Measurements from ENCODE around the gene MRPL16.

MRPL16 gene

DNA sequence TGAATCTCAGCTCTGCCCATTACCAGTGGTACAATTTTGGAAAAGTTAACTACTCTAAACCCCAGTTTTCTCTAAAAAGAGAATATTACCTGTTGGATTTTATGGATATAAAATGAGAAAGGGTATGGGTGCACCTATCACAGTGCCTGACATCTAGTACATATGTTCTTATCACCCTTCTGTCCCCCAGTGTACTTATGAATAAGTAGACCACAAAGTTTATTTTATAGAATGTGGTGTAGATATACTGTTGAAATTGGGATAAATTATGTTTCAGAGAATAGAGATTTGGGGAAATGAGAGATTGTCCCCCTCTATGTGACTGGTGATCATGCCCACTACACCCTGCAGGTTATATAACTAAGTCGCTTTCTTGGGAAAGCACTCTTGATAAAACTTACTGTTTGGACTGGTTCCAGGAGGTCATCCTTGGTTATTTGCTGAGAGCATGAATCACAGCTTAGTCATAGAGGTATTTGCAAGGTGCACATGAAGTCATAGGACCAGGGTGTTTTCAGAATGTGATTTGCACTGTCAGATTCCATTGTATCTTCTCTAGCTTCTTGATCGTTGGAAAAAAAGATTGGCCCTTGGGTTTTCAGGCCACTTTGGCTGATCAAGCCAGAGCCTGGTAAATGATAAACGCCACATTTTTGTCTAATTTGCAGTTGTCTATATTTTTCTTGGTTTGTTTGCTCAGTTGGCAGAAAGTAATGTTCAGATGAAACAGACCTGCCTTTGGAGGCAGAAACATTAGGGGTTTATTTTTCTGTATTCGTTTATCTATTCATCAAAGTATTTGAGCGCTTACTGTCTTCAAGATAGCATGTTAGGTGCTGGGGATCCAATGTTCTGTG is 34.1 kb downstream of the MRPL16 start:
- DNase-seq, result no peak
- intact Hi-C loops (cut with DNase I), result no loop called here

DNA sequence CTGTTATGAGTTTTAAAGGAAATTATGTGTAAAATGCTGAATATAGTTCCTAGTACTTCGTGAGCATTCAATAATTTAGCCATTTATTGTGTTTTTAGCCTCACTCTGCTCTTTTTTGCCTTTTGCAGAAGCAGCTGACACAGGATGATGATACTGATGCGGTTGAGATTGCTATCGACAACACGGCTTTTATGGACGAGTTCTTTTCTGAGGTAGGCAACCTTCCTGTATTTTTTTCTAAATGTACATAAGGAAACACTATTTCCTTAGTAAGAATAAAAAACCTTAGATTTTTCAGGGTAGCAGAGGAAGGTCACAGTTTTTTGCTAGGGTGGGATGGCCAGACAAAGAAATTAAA is 37.5 kb downstream of the MRPL16 start:
- no peak for DNase-seq
- intact Hi-C loops (cut with DNase I), result no loop called here

DNA sequence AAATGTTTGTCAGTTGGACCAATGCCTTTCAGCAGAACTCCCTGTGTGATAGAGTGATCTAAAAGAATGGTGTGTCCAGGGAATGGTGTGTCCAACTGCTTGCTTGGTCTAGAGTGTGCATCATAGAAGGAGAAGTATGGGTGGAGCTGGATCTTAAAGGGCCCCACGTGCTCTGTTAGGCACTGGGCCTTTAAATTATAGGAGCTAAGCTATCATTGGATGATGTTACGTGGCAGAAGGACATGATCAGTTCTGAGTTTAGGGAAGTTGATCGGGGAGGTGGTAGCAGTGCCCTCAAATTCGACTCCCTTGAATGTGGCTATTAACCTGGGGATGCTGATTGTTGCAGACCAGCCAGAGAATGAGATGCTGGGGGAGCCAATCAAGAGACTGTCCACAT is 39.0 kb downstream of the MRPL16 start:
- no peak for DNase-seq
- intact Hi-C loops (cut with DNase I), result no loop called here

DNA sequence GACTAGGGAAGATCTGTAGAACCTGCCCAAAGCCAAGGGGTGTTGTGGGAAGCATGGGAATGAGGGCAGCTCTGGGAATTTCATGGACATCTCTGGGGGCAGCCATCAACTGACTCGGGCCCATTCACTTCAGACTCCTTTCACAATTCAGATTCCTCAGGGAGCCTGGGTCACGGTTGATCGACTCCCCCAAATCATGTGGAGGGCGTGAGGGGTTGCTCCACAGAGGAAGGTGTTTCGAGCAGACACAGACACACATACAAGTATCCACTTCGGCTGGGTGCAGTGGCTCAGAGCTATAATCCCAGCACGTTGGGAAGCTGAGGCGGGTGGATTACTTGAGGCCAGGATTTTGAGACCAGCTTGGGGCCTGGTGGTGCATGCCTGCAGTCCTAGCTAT is 39.7 kb downstream of the MRPL16 start:
- no peak for DNase-seq
- intact Hi-C loops (cut with DNase I), result no loop called here

DNA sequence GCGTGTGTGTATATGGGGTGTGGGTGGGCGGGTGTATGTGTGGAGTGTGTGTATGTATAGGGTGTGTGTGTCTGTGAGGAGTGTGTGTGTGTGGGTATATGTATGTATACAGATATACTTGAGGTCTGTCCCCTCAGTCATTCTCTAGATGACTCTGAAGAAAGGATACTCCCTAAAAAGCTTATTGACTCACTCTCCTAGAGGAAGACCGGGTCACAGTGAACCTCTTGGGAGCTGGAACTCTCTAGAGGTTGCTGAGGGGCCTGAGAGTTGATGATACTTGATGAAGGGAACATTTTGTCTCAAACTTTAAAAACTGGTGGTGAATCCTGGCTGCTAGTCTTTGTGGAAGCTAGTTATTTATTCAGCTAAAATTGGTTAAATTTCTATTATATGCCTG is 40.3 kb downstream of the MRPL16 start:
- DNase-seq, result no peak
- intact Hi-C loops (cut with DNase I), result no loop called here

DNA sequence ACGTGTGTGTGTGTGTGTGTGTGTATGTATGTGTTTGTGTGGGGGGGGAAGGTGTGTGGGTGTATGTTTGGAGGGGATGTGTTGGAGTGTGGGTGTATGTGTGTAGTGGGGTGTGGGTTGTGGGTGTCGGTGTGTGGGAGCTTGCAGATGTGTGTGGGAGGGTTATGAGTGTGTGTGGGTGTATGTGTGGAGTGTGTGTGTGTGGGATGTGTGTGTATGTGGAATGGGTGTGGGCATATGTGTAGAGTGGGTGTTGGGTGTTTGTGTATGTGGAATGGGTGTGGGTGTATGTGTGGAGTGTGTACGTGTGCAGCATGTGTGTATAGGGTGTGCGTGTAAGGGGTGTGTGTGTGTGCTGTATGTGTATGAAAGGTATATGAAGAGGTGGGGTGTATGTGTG is 40.8 kb downstream of the MRPL16 start:
- intact Hi-C loops (cut with DNase I), result no loop called here
- no peak for DNase-seq

DNA sequence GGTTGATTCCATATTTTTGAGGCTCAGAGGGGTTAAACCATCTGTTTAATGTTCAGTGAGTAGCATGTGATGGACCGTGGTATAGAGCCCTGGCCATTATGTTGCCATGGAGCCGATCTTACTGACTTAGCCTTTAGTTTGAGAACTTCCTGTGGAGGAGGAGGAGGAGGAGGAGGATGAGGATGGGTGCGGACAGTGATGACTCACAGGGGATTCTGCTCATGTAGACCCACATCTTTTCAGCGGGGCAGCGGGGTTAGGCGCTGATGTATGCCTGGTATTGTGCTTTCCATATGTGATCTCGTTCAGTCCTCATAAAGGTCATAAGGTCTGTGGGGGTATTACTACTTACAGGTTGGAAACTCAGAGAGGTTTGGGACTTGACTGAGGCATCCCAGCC is 41.5 kb downstream of the MRPL16 start:
- intact Hi-C loops (cut with DNase I), result no loop called here
- no peak for DNase-seq

DNA sequence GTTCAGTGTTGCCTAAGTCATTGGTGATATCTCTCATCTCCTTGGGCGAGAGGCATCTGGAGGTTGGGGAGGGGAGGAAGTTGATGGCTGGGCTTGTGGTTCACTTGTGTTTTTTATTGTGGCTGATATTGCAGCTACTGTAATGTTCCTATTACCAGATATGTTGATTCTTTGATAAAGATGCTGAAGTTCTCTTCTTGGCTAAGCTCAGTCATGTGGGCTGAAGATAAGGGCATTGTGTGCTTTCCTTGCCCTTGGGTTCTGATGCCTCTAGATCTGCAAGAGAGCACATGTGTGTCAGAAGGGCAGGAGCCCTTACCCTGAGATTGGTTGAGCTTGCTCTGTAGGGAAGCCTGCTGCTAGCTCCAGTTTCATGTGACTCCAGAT is 43.4 kb downstream of the MRPL16 start:
- DNase-seq, result no peak
- intact Hi-C loops (cut with DNase I), result no loop called here

DNA sequence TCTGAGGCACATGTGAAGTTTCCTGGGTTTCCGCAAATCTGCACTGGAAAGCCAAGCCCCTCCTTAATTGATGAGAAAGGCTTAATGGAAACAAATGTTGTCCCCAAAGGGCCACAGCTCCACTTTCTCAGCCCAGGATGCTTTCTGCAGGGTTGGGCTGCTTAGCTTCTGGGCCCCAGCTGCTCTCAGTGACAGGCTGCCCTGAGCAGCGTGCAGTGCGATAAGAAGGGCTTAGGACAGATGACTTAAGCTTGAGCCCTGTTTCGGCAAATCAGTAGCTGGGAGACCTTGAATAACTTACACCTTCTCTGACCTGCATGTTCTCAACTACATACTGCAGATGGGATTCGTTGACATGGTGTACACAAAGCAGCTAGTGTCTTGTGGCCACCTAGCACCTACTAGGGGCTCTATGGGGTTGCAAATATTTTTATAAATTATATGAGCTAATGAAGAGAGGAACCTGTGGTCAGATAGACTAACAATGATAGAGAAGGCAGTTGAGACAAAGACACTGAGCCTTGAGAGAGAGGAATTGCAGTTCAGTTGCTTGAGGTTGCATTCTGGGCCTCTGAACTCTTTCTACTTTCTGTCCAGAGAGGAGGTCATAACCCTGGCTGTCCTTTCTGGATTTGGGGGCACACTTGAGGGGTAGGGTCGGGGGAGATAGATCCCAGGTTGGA is 43.9 kb downstream of the MRPL16 start:
- intact Hi-C loops (cut with DNase I), result no loop called here

DNA sequence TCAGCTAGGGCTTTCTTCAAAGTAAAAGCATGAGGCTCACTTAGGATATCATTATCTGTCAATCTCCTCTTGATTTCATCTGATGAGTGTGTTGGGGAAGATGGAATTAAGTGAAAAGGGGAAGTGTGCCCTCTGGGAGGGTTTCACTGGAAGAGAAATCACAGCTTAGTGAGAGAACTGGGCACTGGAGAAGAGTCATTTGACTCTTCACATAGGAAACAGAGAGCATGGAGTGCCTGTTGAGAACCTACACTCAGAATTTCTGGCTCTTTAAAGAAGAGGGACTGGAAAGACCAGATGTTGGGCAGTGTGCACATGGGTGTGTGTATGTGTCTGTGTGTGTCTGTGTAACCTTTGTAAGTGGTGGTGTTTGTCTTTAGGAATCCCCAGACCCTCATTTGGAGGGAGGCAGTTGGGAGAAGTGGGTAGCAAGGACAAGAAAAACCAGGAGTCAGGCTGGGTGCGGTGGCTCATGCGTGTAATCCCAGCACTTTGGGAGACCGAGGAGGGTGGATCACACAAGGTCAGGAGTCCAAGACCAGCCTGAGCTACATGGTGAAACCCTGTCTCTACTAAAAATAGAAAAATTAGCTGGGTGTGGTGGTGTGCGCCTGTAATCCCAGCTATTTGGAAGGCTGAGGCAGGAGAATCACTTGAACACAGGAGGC is 45.4 kb downstream of the MRPL16 start:
- intact Hi-C loops (cut with DNase I), result no loop called here
- no peak for DNase-seq

More for the DNA sequence above, 43.9 kb downstream of the MRPL16 start:
- DNase-seq, result no peak

DNA sequence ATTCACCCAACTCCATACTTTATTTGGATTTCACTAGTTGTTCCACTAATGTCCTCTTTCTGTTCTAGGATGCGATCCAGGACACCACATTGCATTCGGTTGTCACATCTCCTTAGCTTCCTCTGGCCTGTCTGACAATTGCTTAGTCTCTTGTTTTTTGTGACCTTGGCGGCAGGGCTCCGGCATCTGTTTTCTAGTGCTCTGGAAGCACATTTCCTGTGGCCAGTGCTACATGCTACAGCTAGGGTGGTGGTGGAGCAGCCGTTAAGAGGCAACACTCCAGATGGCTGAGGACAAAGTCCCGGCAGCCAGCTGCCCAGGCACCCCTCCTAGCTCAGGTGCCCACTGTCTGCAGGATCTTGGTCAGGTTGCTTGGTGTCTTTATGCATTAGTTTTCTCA is 48.6 kb downstream of the MRPL16 start:
- intact Hi-C loops (cut with DNase I), result no loop called here
- DNase-seq, result peak in 1 of 10 donors; percentile 70

DNA sequence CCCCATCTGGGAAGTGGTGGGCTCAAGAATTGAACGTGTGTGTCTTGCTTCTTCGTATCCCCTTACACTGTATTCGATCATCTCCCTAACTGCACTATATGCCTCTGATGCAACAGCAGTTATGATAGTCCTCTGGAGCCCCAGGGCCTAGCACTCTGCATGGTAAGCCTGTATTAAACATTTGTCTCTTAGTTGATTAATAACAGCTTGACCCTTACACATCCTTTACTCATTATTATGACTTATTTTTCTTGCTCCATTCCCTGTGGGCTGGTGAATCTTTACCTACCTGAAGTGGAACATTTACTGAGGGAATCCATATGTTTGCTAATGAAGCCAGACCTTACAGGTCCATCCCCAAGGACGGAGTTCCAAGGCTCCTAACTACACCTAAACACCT is 49.8 kb downstream of the MRPL16 start:
- DNase-seq, result no peak
- intact Hi-C loops (cut with DNase I), result no loop called here

DNA sequence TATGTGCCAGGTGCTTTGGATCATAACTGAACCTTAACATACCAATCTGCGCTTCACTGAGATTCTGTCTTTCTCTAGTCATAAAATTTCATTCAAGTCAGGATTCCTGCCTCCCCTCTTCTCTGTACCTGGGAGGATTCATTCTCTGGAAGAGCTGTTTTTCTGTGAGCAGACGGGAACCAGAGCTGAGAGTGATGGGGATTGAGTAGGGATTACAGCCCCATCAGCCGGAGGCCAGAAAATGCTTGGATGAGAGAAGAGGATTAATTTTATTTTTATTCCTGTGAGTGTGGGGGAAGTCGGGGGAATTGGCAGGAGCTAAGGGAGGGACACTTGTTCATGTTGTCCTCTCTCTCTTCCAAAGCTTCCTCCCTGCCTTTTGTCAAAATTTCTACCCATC is 50.7 kb downstream of the MRPL16 start:
- DNase-seq, result no peak
- intact Hi-C loops (cut with DNase I), result loop anchor here (10.0 kb wide), 2 partner anchors 145 to 205 kb away; partner anchors contain the start of gene OSBP

DNA sequence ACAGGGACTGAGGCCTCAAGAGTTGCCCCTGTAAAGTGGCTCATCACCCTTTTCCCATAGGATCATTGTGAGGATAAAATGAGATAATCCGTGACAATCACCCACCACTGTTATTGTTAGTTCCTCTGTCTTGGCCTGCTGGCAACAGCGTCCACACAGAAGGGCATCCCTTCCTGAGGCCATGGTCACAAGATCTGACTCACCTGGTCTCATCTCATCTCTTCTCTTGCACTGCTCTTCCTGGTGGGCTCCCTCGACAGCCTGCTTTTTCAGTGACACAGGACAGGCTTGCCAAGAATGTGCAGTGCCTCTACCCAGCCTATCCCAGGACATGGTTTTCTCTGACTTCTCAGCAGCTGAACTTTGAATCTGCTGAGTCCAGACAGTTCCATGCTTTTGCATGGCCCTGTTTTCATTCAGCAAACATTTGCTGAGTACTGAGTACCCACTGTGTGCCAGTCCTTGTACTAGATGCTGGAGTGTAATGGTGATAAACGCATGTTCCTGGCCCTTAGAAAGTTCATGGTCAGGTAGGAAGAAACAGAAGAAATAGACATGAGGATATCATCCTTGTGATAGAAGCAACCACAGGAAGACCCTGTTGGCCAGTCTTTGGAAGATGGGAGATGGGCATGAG is 52.1 kb downstream of the MRPL16 start:
- DNase-seq, result peak in 1 of 10 donors; percentile 19
- intact Hi-C loops (cut with DNase I), result loop anchor here (10.0 kb wide), 2 partner anchors 144 to 204 kb away; partner anchors contain the start of gene OSBP

DNA sequence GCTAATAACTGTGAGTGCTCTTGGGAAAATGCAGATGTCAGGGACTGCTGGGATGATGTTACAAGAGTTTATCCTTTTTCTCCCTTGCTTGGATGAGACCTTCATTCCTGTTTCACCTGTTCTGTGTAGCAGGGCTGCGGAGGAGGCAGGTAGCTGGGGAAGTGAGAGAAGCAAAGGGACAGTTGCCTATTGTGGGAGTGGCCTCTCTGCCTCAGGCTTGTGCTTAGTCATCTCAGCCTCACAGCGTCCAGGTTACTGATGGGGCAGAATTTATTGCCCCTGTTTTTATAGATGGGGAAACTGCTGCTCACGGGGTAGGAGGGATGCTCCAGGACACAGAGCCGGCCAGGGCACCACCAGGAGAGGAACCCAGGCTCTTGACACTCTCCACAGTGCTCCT is 53.7 kb downstream of the MRPL16 start:
- intact Hi-C loops (cut with DNase I), result loop anchor here (10.0 kb wide), 2 partner anchors 142 to 202 kb away; partner anchors contain the start of gene OSBP

DNA sequence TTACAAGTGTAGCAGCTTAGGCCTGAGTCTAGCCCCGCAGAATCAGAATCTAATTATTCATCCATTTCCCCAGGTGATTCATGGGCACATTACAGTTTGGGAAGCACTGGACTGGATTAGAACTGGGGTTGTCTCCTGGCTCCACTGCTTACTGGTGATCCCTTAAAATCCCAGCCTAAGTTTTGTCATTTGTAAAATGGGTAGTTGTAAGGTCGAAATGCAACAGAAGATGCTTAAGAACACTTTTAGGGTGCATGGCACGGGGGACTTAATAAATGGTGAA is 54.1 kb downstream of the MRPL16 start:
- intact Hi-C loops (cut with DNase I), result loop anchor here (10.0 kb wide), 2 partner anchors 142 to 202 kb away; partner anchors contain the start of gene OSBP
- no peak for DNase-seq

More for the DNA sequence above, 53.7 kb downstream of the MRPL16 start:
- peak in 1 of 10 donors; percentile 65 for DNase-seq

Data from posterior cingulate gyrus (tissue), 11 donors.